ENCODE results near the gene C1QL2. TPM values are rescaled to one million over a fixed set of nuclear protein-coding genes. Genes with fewer than 3 reads are reported as not detected.

Gene C1QL2
- total and polyA plus RNA-seq, 12 donors: not detected

- Histone ChIP-seq H3K9me3 (replicated peaks in 1 of 3) (no peaks in the 10 kb centered on the region), H3K4me3 (no peak overlapping the region), H3K4me1 (replicated peaks in 1 of 2) (peaks cover 0 to 9% of the 10 kb centered on the region in 2 donors), H3K27ac (no peak overlapping the region), H3K27me3 (peaks cover 3% of the 10 kb centered on the region), H3K36me3 (replicated peaks in 1 of 2) (no peaks in the 10 kb centered on the region)
- no peak for TF ChIP-seq POLR2A (IDR thresholded peaks at IDR 0.05)
- TF ChIP-seq CTCF (IDR thresholded peaks at IDR 0.05): no peak
- WGBS, 4 donors: 66 to 80% (median 77%) methylated on average over 9 of the region's 9 CpGs
- intact Hi-C loops (cut with DNase I): no loop called here
- peak in 1 of 7 donors; percentile 6 for DNase-seq
Measured at GRCh38 chr2:119117891-119118882, 40.4 kb downstream of the C1QL2 start.

GRCh38 chr2:119117408-119117807 lies 41.1 kb downstream of the C1QL2 start:
- Histone ChIP-seq H3K36me3 (replicated peaks in 1 of 2) (no peaks in the 10 kb centered on the region), H3K27me3 (peaks cover 3% of the 10 kb centered on the region), H3K4me3 (no peak overlapping the region), H3K9me3 (replicated peaks in 1 of 3) (no peaks in the 10 kb centered on the region), H3K27ac (no peak overlapping the region), H3K4me1 (replicated peaks in 1 of 2) (peaks cover 0 to 9% of the 10 kb centered on the region in 2 donors)
- TF ChIP-seq CTCF (IDR thresholded peaks at IDR 0.05) (no peak), POLR2A (IDR thresholded peaks at IDR 0.05) (no peak)
- intact Hi-C loops (cut with DNase I): no loop called here
- 71 to 100% (median 81%) methylated on average over 2 to 7 of the region's 7 CpGs for WGBS, 4 donors
- DNase-seq: peak in 1 of 7 donors; percentile 5

GRCh38 chr2:119116411-119117295 lies 41.9 kb downstream of the C1QL2 start:
- no peak overlapping the region for H3K27ac ChIP-seq
- 71 to 79% (median 73%) methylated on average over 10 of the region's 10 CpGs for WGBS, 4 donors
- H3K4me1 ChIP-seq (replicated peaks in 1 of 2): peaks cover 0 to 9% of the 10 kb centered on the region in 2 donors
- intact Hi-C loops (cut with DNase I): no loop called here
- H3K4me3 ChIP-seq: no peak overlapping the region
- H3K36me3 ChIP-seq (replicated peaks in 1 of 2): no peaks in the 10 kb centered on the region
- H3K27me3 ChIP-seq: peaks cover 3% of the 10 kb centered on the region
- TF ChIP-seq CTCF (IDR thresholded peaks at IDR 0.05) (no peak), POLR2A (IDR thresholded peaks at IDR 0.05) (no peak)
- peak in 1 of 7 donors; percentile 6 for DNase-seq
- no peaks in the 10 kb centered on the region for H3K9me3 ChIP-seq (replicated peaks in 1 of 3)

GRCh38 chr2:119114266-119114665 lies 44.3 kb downstream of the C1QL2 start:
- DNase-seq: peak in 1 of 7 donors; percentile 7
- Histone ChIP-seq H3K9me3 (replicated peaks in 1 of 3) (no peaks in the 10 kb centered on the region), H3K27ac (no peak overlapping the region), H3K36me3 (replicated peaks in 1 of 2) (no peaks in the 10 kb centered on the region), H3K4me1 (replicated peaks in 1 of 2) (no peaks in the 10 kb centered on the region), H3K4me3 (no peak overlapping the region), H3K27me3 (peaks cover 3% of the 10 kb centered on the region)
- WGBS, 4 donors: 90 to 96% (median 95%) methylated on average over 3 of the region's 3 CpGs
- no peak for TF ChIP-seq POLR2A (IDR thresholded peaks at IDR 0.05)
- no peak for TF ChIP-seq CTCF (IDR thresholded peaks at IDR 0.05)
- intact Hi-C loops (cut with DNase I): no loop called here

Measured in adrenal gland (tissue), 12 donors.